ENCODE data around the gene TLR7.

TLR7 gene

DNA sequence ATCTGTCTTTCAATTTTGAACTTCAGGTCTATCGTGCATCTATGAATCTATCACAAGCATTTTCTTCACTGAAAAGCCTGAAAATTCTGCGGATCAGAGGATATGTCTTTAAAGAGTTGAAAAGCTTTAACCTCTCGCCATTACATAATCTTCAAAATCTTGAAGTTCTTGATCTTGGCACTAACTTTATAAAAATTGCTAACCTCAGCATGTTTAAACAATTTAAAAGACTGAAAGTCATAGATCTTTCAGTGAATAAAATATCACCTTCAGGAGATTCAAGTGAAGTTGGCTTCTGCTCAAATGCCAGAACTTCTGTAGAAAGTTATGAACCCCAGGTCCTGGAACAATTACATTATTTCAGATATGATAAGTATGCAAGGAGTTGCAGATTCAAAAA is 19.7 kb downstream of the TLR7 start:
- no peaks in the 10 kb centered on the region for H3K4me1 ChIP-seq (ENCODE audit: control insufficient read depth, insufficient read depth, low read length)

DNA sequence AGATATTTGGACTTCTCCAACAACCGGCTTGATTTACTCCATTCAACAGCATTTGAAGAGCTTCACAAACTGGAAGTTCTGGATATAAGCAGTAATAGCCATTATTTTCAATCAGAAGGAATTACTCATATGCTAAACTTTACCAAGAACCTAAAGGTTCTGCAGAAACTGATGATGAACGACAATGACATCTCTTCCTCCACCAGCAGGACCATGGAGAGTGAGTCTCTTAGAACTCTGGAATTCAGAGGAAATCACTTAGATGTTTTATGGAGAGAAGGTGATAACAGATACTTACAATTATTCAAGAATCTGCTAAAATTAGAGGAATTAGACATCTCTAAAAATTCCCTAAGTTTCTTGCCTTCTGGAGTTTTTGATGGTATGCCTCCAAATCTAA is 20.3 kb downstream of the TLR7 start:
- no peak overlapping the region for H3K27ac ChIP-seq (ENCODE audit: extremely low read depth, low read depth, low read length)
- no peak overlapping the region for H3K4me3 ChIP-seq (ENCODE audit: low read depth, low read length)
- no peak for TF ChIP-seq ZNF416 (tag by site-specific recombination; IDR thresholded peaks at IDR 0.05)
- no peak for TF ChIP-seq ZFP69B (tag by site-specific recombination; IDR thresholded peaks at IDR 0.05)
- TF ChIP-seq, protein P1, sequence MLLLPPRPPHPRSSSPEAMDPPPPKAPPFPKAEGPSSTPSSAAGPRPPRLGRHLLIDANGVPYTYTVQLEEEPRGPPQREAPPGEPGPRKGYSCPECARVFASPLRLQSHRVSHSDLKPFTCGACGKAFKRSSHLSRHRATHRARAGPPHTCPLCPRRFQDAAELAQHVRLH (tag by site-specific recombination; IDR thresholded peaks at IDR 0.05), result no peak
- TF ChIP-seq ZNF112 (tag by site-specific recombination; IDR thresholded peaks at IDR 0.05), result no peak
- no peak for TF ChIP-seq ZNF391 (tag by site-specific recombination; IDR thresholded peaks at IDR 0.05; ENCODE audit: borderline replicate concordance, low read depth)
- no peak for TF ChIP-seq ZNF623 (tag by site-specific recombination; IDR thresholded peaks at IDR 0.05)
- TF ChIP-seq, protein P2, sequence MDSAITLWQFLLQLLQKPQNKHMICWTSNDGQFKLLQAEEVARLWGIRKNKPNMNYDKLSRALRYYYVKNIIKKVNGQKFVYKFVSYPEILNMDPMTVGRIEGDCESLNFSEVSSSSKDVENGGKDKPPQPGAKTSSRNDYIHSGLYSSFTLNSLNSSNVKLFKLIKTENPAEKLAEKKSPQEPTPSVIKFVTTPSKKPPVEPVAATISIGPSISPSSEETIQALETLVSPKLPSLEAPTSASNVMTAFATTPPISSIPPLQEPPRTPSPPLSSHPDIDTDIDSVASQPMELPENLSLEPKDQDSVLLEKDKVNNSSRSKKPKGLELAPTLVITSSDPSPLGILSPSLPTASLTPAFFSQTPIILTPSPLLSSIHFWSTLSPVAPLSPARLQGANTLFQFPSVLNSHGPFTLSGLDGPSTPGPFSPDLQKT (IDR thresholded peaks at IDR 0.05; ENCODE audit: borderline replicate concordance, low read depth, low read length), result no peak
- TF ChIP-seq, protein P3, sequence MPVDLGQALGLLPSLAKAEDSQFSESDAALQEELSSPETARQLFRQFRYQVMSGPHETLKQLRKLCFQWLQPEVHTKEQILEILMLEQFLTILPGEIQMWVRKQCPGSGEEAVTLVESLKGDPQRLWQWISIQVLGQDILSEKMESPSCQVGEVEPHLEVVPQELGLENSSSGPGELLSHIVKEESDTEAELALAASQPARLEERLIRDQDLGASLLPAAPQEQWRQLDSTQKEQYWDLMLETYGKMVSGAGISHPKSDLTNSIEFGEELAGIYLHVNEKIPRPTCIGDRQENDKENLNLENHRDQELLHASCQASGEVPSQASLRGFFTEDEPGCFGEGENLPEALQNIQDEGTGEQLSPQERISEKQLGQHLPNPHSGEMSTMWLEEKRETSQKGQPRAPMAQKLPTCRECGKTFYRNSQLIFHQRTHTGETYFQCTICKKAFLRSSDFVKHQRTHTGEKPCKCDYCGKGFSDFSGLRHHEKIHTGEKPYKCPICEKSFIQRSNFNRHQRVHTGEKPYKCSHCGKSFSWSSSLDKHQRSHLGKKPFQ (tag by site-specific recombination; IDR thresholded peaks at IDR 0.05), result no peak
- TF ChIP-seq, protein P4, sequence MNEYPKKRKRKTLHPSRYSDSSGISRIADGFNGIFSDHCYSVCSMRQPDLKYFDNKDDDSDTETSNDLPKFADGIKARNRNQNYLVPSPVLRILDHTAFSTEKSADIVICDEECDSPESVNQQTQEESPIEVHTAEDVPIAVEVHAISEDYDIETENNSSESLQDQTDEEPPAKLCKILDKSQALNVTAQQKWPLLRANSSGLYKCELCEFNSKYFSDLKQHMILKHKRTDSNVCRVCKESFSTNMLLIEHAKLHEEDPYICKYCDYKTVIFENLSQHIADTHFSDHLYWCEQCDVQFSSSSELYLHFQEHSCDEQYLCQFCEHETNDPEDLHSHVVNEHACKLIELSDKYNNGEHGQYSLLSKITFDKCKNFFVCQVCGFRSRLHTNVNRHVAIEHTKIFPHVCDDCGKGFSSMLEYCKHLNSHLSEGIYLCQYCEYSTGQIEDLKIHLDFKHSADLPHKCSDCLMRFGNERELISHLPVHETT (tag by site-specific recombination; IDR thresholded peaks at IDR 0.05), result no peak
- TF ChIP-seq, protein P5, sequence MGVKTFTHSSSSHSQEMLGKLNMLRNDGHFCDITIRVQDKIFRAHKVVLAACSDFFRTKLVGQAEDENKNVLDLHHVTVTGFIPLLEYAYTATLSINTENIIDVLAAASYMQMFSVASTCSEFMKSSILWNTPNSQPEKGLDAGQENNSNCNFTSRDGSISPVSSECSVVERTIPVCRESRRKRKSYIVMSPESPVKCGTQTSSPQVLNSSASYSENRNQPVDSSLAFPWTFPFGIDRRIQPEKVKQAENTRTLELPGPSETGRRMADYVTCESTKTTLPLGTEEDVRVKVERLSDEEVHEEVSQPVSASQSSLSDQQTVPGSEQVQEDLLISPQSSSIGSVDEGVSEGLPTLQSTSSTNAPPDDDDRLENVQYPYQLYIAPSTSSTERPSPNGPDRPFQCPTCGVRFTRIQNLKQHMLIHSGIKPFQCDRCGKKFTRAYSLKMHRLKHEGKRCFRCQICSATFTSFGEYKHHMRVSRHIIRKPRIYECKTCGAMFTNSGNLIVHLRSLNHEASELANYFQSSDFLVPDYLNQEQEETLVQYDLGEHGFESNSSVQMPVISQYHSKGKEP (tag by site-specific recombination; IDR thresholded peaks at IDR 0.05), result no peak
- no peak for TF ChIP-seq ZNF423 (tag by site-specific recombination; IDR thresholded peaks at IDR 0.05)
- no peak for TF ChIP-seq HOXA7 (CRISPR knock-in tag; IDR thresholded peaks at IDR 0.05; ENCODE audit: borderline replicate concordance)
- ChIA-PET POLR2A (no interaction called here), CTCF (interaction anchor here (0.6 to 1.1 kb wide), 2 partner anchors 62 to 674 kb away, joined by 3 read pairs; no protein-coding TSS in a partner anchor)
- H3K9me3 ChIP-seq (ENCODE audit: control insufficient read depth, insufficient read depth, low read depth, low read length), result no peaks in the 10 kb centered on the region
- no peaks in the 10 kb centered on the region for H3K4me1 ChIP-seq (ENCODE audit: control insufficient read depth, insufficient read depth, low read length)
- H3K36me3 ChIP-seq (ENCODE audit: control insufficient read depth in 2 of 2, insufficient read depth in 1 of 2, low read length in 2 of 2), result no peaks in the 10 kb centered on the region

More for the DNA sequence above, 19.7 kb downstream of the TLR7 start:
- TF ChIP-seq ZNF132 (tag by site-specific recombination; IDR thresholded peaks at IDR 0.05; ENCODE audit: borderline replicate concordance) (no peak), ZNF202 (tag by site-specific recombination; IDR thresholded peaks at IDR 0.05; ENCODE audit: borderline replicate concordance) (no peak), ZNF146 (tag by site-specific recombination; IDR thresholded peaks at IDR 0.05) (no peak), ZNF560 (tag by site-specific recombination; IDR thresholded peaks at IDR 0.05; ENCODE audit: borderline replicate concordance) (no peak), ZNF837 (tag by site-specific recombination; IDR thresholded peaks at IDR 0.05) (no peak), ZSCAN23 (tag by site-specific recombination; IDR thresholded peaks at IDR 0.05) (no peak), ZNF501 (tag by site-specific recombination; IDR thresholded peaks at IDR 0.05) (no peak), ZNF510 (tag by site-specific recombination; IDR thresholded peaks at IDR 0.05; ENCODE audit: insufficient replicate concordance) (no peak), ZNF23 (tag by site-specific recombination; IDR thresholded peaks at IDR 0.05; ENCODE audit: borderline replicate concordance) (no peak), ZFP41 (tag by site-specific recombination; IDR thresholded peaks at IDR 0.05; ENCODE audit: borderline replicate concordance) (no peak), TCF7L2 (IDR thresholded peaks at IDR 0.05; ENCODE audit: borderline replicate concordance, low read depth, low read length) (no peak)
- TF ChIP-seq, protein P6, sequence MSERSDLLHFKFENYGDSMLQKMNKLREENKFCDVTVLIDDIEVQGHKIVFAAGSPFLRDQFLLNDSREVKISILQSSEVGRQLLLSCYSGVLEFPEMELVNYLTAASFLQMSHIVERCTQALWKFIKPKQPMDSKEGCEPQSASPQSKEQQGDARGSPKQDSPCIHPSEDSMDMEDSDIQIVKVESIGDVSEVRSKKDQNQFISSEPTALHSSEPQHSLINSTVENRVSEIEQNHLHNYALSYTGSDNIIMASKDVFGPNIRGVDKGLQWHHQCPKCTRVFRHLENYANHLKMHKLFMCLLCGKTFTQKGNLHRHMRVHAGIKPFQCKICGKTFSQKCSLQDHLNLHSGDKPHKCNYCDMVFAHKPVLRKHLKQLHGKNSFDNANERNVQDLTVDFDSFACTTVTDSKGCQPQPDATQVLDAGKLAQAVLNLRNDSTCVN (tag by site-specific recombination; optimal IDR thresholded peaks at IDR 0.05), result no peak
- TF ChIP-seq, protein P7, sequence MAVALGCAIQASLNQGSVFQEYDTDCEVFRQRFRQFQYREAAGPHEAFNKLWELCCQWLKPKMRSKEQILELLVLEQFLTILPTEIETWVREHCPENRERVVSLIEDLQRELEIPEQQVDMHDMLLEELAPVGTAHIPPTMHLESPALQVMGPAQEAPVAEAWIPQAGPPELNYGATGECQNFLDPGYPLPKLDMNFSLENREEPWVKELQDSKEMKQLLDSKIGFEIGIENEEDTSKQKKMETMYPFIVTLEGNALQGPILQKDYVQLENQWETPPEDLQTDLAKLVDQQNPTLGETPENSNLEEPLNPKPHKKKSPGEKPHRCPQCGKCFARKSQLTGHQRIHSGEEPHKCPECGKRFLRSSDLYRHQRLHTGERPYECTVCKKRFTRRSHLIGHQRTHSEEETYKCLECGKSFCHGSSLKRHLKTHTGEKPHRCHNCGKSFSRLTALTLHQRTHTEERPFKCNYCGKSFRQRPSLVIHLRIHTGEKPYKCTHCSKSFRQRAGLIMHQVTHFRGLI (tag by site-specific recombination; IDR thresholded peaks at IDR 0.05), result no peak
- TF ChIP-seq, protein P8, sequence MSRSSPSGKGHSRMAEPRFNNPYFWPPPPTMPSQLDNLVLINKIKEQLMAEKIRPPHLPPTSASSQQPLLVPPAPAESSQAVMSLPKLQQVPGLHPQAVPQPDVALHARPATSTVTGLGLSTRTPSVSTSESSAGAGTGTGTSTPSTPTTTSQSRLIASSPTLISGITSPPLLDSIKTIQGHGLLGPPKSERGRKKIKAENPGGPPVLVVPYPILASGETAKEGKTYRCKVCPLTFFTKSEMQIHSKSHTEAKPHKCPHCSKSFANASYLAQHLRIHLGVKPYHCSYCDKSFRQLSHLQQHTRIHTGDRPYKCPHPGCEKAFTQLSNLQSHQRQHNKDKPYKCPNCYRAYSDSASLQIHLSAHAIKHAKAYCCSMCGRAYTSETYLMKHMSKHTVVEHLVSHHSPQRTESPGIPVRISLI (tag by site-specific recombination; IDR thresholded peaks at IDR 0.05), result no peak
- H3K27ac ChIP-seq (ENCODE audit: extremely low read depth, low read depth, low read length), result no peak overlapping the region
- no peak overlapping the region for H3K4me3 ChIP-seq (ENCODE audit: low read depth, low read length)
- H3K9me3 ChIP-seq (ENCODE audit: control insufficient read depth, insufficient read depth, low read depth, low read length), result no peaks in the 10 kb centered on the region
- ChIA-PET CTCF (interaction anchor here (0.6 to 1.1 kb wide), 4 partner anchors 10 to 673 kb away, joined by 3 read pairs; no protein-coding TSS in a partner anchor), POLR2A (no interaction called here)
- H3K36me3 ChIP-seq (ENCODE audit: control insufficient read depth in 2 of 2, insufficient read depth in 1 of 2, low read length in 2 of 2), result no peaks in the 10 kb centered on the region

Data from HEK293 (cell line).